Measurements from ENCODE around the gene MTG1.
"Not testable (repeated sequence)": the region's sequence is repeated elsewhere in the genome, so short reads cannot be mapped to it uniquely, and the experiment has no call there.

Gene MTG1

DNA sequence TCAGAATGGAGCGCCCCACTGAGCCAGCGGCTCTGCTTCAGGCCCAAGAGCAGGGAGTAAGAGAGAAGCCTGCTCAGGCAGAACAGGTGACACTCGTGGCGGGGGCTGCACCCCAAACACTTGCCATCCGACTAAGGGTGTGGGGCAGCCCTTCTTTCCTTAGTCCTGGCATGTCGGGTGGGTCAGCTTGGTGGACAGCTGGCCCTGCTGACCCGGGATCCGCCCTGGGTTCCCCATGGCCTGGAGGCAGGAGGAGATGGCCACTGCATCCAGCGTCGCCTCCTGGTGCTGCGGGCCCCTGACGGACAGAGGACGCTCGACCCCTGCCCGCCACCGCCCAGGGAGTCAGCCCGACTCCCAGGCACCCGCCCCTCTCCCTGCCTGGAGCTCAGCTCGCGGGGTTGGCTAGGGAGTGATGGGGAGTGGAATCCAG is 16.1 kb upstream of the MTG1 start:
- DNase-seq (ENCODE audit: low read depth in 2 of 3, low spot score in 2 of 3), result no peak

DNA sequence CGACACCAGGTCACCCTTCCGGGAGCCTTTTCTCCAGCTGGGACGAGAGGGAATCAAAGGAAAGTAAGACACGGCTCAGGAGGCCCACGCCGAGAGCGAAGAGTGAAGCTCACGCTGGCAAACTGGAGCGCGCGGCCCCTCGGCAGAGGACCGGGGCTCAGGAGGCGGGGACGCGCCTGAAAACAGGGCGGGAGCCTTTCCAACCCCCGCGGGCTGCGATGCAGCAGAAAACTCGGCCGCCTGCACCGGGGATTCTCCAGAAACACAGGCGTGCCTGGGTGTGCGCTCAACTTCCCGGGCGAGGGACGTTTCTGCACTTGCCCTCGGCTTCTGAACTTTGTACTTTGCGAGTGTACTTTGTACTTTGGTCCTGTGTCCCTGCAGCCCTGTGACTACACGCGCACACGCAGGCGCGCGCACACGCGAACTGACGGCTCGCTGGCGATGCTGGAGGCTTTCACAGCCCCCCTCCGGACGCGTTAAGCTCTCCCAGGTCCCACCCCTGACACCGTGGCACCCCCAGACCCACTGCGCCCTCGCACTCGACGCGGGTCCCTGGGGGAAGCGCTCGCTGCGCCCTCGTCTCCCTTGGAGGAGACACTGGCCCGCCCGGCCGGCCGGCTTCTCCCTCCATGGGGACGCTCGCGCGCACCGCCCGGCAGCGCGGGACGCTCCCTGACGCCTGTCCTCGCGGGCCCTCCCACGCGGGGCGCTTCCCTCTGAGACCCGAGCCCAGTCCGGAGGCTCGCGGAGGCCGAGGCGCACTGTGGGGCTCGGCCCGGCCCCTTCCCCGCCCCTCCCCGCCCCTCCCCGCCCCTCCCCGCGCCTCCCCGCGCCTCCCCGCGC is 15.5 kb upstream of the MTG1 start:
- DNase-seq (ENCODE audit: low read depth in 2 of 3, low spot score in 2 of 3), result peak in 1 of 3 experiments; percentile 32

GRCh38 chr10:133379152-133379800 is 14.7 kb upstream of the MTG1 start, which contains the start of gene PAOX:
Gene PAOX, plus strand, starts transcription at chr10:133379262. Its CDS starts 55 bp downstream, at chr10:133379317.
- DNase-seq (ENCODE audit: low read depth in 2 of 3, low spot score in 2 of 3), result peak in 2 of 3 experiments; percentile 52 to 58

DNA sequence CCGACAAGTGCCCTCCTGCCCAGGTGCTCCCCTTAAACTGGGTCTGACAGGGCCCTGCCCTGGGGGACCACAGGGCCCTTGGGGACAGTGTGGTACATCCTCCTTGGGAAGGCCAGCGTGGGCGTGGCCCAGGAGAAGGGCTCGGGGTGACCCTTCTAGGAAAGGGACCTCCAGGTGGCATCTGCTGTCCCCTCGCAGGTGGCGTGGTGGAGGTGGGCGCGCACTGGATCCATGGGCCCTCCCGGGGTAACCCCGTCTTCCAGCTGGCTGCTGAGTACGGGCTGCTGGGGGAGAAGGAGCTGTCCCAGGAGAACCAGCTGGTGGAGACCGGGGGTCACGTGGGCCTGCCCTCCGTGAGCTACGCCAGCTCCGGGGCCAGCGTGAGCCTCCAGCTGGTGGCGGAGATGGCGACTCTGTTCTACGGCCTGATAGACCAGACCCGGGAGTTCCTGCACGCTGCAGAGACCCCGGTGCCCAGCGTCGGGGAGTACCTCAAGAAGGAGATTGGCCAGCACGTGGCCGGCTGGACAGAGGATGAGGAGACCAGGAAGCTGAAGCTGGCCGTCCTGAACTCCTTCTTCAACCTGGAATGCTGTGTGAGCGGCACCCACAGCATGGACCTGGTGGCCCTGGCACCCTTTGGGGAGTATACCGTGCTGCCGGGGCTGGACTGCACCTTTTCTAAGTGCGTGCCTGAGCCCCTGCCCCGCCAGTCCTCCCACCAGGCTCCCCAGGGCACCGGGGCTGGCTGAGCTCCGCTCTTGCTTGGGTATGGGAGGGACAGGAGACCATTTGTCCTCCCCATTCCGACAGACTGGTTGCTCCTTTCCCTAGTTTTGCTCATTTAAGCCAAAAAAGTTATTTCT is 13.9 kb upstream of the MTG1 start:
- no peak for DNase-seq (ENCODE audit: low read depth in 2 of 3, low spot score in 2 of 3)

DNA sequence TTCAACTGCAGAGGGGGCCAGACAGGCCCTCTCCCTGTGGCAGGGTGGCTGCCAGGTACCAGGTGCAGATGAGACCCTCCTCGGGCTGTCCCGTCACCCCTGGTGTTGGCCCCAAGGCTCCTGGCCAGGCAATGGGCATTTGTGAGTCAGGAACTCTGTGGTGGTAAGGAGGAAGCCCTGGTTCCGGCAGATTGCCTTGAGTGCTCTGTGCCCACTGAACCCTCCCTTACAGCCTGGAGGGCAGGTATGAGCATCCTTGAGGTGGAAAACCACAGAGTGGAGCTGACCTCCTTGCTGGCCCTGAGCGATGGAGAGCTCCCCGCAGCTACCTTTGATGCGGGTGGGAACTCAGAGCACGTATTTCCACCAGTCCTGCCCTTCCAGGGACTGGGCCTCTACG is 12.9 kb upstream of the MTG1 start:
- no peak for DNase-seq (ENCODE audit: low read depth in 2 of 3, low spot score in 2 of 3)

DNA sequence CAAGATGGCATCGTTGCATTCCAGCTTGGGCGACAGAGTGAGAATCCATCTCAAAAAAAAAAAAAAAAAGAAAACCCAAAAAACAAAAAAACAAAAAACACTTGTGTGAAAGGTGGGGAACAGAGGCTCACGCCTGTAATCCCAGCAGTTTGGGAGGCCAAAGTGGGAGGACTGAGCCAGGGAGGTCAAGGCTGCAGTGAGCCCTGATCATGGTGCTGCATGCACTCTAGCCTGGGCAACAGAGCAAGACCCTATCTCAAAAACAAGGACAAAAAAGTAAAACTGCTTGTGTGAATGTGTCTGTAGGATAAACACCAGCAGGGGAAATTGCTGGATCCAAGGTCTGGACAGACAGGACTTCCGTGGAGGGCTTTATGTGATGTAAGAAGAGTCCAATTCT is 10.4 kb upstream of the MTG1 start:
- DNase-seq (ENCODE audit: low read depth in 2 of 3, low spot score in 2 of 3), result no peak

DNA sequence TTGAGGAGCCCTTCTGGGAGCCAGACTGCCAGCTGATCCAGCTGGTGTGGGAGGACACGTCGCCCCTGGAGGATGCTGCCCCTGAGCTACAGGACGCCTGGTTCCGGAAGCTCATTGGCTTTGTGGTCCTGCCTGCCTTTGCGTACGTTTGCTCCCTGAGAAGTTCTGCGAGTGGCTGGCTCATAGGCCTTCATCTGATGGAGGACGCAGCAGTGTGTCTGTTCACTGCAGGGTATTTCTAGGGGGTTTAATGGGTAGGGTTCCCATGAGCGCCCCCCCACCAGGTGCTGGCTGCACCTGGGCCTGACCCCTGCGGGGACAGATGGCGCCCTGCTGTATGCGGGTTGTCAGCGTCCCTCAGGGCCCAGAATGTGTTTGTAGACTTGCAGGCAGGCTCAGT is 9.9 kb upstream of the MTG1 start:
- no peak for DNase-seq (ENCODE audit: low read depth in 2 of 3, low spot score in 2 of 3)

DNA sequence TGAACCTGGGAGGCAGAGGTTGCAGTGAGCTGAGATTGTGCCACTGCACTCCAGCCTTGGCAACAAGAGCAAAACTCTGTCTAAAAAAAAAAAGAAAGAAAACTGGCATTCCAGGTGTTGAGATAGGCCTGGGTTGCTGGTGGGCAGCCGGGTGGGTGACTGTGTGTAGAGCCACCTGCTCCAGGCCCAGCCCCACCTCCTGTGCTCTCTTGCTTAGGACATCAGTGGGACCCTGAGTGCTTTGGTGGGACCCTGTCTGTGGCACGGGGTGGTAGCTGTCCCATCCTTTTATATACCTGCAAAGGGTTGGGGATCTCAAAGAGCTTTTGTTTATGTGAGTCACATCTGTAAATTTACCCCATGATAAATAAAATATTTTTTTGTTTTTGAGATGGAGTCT is 8.7 kb upstream of the MTG1 start:
- no peak for DNase-seq (ENCODE audit: low read depth in 2 of 3, low spot score in 2 of 3)

DNA sequence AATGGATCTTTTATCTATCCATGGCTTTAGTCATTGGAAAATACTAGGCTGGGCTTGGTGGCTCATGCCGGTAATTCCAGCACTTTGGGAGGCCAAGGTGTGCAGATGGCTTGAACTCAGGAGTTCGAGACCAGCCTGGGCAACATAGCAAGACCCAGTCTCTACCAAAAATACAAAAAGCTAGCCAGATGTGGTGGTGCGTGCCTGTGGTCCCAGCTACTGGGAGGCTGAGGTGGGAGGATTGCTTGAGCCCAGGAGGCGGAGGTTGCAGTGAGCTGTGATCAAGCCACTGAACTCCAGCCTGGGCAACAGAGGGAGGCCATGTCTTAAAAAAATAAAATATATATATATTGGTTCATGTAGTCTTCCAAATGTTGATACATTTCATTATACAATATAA is 7.0 kb upstream of the MTG1 start:
- DNase-seq (ENCODE audit: low read depth in 2 of 3, low spot score in 2 of 3), result not testable (repeated sequence)

- DNase-seq (ENCODE audit: low read depth in 2 of 3, low spot score in 2 of 3), result no peak
These were observed 5.6 kb upstream of the MTG1 start for GRCh38 chr10:133388236-133388972.

DNA sequence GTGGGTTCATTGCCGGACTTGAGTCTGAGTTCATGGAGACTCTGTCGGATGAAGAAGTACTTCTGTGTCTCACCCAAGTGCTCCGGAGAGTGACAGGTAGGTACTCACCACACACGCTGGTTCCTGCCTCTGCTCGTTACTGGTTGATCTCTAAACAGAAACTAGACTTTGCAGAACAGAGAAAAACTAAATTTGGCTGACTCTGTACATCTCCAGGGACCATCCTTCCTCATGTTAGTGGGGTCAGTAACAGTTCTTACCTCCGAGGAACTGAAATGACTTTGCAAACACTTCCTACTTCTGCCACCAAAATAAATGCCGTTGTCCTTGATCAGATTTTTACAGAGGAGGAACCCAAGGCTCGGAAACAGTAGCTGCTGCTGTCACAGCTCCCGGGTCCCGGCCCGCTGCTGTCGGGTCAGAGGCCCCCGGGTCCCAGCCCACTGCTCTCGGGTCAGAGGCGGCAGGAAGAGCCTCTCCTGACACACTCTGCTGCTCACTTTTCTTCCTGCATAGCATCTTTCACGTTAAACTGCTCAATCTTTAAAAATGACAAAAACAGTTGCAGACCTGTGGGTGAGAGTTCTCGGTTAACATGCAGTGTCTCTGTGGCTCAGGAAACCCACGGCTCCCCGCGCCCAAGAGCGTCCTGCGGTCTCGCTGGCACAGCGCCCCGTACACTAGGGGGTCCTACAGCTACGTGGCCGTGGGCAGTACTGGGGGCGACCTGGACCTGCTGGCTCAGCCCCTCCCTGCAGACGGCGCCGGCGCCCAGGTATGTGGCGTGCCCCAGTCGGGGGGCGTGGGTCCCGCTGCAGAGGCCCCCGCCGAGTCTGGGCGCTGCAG is 4.8 kb upstream of the MTG1 start:
- no peak for DNase-seq (ENCODE audit: low read depth in 2 of 3, low spot score in 2 of 3)

DNA sequence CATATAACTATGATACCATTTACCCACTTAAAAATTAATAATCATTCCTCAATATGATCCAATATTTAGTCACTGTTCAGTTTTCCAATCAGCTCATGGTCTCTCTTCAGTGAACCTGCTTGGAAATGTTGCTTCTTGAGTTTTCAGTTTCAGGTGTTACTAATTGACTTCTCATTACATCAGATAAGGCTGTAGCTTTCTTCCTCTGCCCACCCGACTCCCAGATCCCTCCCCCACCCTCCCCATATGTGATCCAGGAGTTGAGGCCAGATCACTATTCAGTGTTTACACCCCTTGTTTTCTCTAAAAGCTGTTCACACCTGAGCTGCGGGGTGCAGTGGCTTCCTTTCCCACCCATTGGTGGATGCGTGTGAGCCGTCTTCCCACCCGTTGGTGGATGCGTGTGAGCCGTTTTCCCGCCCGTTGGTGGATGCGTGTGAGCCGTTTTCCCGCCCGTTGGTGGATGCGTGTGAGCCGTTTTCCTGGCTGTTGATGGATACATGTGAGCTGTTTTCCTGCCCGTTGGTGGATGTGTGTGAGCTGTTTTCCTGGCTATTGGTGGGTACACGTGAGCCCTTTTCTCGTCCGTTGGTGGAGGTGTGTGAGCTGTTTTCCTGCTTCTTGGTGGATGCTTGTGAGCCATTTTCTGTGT is 3.2 kb upstream of the MTG1 start:
- DNase-seq (ENCODE audit: low read depth in 2 of 3, low spot score in 2 of 3), result no peak

- DNase-seq (ENCODE audit: low read depth in 2 of 3, low spot score in 2 of 3), result no peak
These were observed 2.7 kb upstream of the MTG1 start for GRCh38 chr10:133391249-133391635.

DNA sequence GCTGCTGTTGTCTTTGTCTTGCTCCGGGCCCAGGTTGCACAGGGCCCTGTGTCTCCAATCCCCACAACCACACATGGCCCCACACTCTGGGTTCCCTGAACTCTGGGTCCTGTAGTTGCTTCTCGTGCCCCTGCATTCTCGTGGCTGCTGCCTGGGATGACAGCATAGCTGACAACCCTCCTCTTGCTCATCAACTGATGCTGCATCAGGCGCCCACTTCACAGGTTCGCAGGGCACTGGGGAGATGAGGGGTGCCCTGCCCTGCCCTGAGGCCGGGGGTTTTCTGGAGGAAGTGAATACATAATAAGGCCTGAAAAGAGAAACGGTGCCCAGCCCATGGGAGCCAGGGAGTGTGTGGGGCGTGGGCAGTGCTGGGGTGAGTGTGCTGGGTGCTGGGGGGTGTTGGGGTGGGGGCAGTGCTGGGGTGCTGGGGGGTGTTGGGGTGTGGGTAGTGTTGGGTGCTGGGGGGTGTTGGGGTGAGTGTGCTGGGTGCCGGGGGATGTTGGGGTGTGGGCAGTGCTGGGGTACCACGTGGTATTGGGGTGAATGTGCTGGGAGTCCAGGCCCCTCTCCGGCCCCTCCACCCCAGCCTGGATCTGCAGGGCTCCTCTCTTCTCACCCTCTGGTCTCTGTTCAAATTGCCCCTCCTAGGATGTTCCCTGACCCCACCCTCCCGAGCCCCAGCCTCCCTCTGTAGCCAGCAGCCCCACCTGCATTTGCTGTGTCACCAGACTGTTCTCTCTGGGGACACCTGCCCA is 2.0 kb upstream of the MTG1 start:
- no peak for DNase-seq (ENCODE audit: low read depth in 2 of 3, low spot score in 2 of 3)

DNA sequence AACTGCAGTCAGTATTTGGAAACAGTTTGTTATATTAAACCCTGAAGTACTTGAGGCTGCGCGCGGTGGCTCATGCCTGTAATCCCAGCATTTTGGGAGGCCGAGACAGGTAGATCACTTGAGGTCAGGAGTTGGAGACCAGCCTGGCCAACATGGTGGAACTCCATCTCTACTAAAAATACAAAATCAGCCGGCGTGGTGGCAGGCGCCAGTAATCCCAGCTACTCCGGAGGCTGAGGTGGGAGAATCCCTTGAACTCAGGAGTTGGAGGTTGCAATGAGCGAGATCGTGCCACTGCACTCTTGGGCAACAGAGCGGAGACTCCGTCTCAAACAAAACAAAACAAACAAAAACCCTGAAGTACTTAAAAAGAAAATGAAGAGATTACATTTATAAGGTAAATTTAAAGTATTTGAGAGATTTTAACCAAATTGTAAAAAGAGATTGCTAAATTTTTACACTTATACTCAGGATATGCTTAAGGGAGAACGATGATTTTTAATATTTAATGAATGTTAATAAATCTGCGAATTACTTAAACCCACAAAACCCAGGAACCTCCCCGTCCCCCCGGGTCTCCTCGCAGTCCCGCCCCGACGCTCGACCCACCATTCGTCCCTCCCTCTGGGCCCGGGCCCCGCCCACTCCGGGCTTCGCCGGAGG is 425 bp upstream of the MTG1 start:
- no peak for DNase-seq (ENCODE audit: low read depth in 2 of 3, low spot score in 2 of 3)

- DNase-seq (ENCODE audit: low read depth in 2 of 3, low spot score in 2 of 3), result no peak
These were observed 854 bp downstream of the MTG1 start for GRCh38 chr10:133394801-133395221.

DNA sequence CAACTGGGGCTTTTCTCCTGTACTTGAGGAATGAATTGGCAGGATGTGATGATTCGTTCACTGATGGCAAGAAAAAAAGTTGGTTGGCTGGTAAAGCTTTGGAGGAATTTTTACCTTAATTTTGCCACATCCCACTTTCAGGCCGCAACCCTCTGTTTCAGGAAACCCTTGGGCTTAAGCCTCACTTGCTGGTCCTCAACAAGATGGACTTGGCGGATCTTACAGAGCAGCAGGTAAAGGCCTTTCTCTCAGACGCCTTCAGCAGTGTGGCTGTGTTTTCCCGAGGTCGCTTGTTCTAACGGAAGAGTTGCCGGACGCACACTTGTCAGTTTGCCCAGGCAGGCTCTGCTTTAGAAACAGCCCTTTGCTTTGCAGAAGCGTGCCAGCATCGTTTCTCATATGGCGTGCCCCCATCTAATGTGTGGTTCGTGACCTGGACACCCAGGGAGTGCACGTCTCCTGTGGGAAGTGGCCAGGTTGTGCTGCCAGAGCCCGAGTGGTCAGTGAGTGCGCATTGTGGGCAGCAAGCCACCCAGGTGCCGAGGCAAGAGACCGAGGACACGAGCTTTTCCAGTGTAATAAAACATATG is 2.2 kb downstream of the MTG1 start:
- DNase-seq (ENCODE audit: low read depth in 2 of 3, low spot score in 2 of 3), result no peak

GRCh38 chr10:133397938-133398337 is 4.0 kb downstream of the MTG1 start:
- DNase-seq (ENCODE audit: low read depth in 2 of 3, low spot score in 2 of 3), result no peak

Measured in activated CD8-positive, alpha-beta memory T cell treated with anti-CD3 and anti-CD28 coated beads for 48 hours (primary cell).